ENCODE measurements around the gene ARHGAP1. TPM values are rescaled to one million over a fixed set of nuclear protein-coding genes. Genes with fewer than 3 reads are reported as not detected.

The ARHGAP1 gene
- total RNA-seq, 2 experiments from 2014 or later, result 33.7 to 36.3 TPM

GRCh38 chr11:46663277-46663940 lies 37.0 kb downstream of the ARHGAP1 start:
- ATAC-seq (ENCODE audit: poor library complexity) (no peak), DNase-seq (no peak)
- CTCF ChIA-PET, result interaction anchor here (0.7 kb wide), 1 partner anchor 821 kb away, joined by 3 read pairs; no protein-coding TSS in a partner anchor
- peaks cover 92% of the 10 kb centered on the region for H3K36me3 Mint-ChIP-seq (ENCODE audit: low read depth)
- TF ChIP-seq CTCF (IDR thresholded peaks at IDR 0.05), result no peak
- H3K27ac Mint-ChIP-seq, result no peak overlapping the region
- H3K27ac ChIP-seq (ENCODE audit: low read depth in 1 of 2, low read length in 2 of 2), result no peak overlapping the region
- H3K9me3 Mint-ChIP-seq, result no peaks in the 10 kb centered on the region
- peaks cover 84% of the 10 kb centered on the region for H3K36me3 ChIP-seq (ENCODE audit: insufficient read depth, low read length)
- POLR2A ChIA-PET, result interaction anchor here (0.6 kb wide), 1 partner anchor 41 kb away, joined by 3 read pairs; no protein-coding TSS in a partner anchor
- no peaks in the 10 kb centered on the region for H3K9me3 ChIP-seq (ENCODE audit: control insufficient read depth in 1 of 2, insufficient read depth in 1 of 2, low read length in 2 of 2)
- H3K4me3 Mint-ChIP-seq, result no peak overlapping the region
- H3K27me3 ChIP-seq (ENCODE audit: control insufficient read depth in 1 of 2, insufficient read depth in 2 of 2, low read length in 2 of 2), result no peaks in the 10 kb centered on the region
- H3K4me1 Mint-ChIP-seq (ENCODE audit: low read depth), result no peaks in the 10 kb centered on the region
- H3K27me3 Mint-ChIP-seq, result no peaks in the 10 kb centered on the region
- intact Hi-C loops (cut with DNase I, micrococcal nuclease), result no loop called here
- H3K4me3 ChIP-seq (ENCODE audit: low read length), result no peak overlapping the region
- no peaks in the 10 kb centered on the region for H3K4me1 ChIP-seq (ENCODE audit: insufficient read depth, low read length)

- no peak for ATAC-seq (ENCODE audit: poor library complexity)
- no peak overlapping the region for H3K4me3 Mint-ChIP-seq
- H3K27ac Mint-ChIP-seq, result no peak overlapping the region
- Histone ChIP-seq H3K4me3 (ENCODE audit: low read length) (no peak overlapping the region), H3K4me1 (ENCODE audit: insufficient read depth, low read length) (no peaks in the 10 kb centered on the region), H3K27me3 (ENCODE audit: control insufficient read depth in 1 of 2, insufficient read depth in 2 of 2, low read length in 2 of 2) (no peaks in the 10 kb centered on the region), H3K27ac (ENCODE audit: low read depth in 1 of 2, low read length in 2 of 2) (no peak overlapping the region), H3K9me3 (ENCODE audit: control insufficient read depth in 1 of 2, insufficient read depth in 1 of 2, low read length in 2 of 2) (no peaks in the 10 kb centered on the region), H3K36me3 (ENCODE audit: insufficient read depth, low read length) (peaks cover 84% of the 10 kb centered on the region)
- H3K4me1 Mint-ChIP-seq (ENCODE audit: low read depth), result no peaks in the 10 kb centered on the region
- CTCF ChIA-PET, result interaction anchor here (1.1 kb wide), 1 partner anchor 8 kb away, joined by 3 read pairs; no protein-coding TSS in a partner anchor
- no peaks in the 10 kb centered on the region for H3K9me3 Mint-ChIP-seq
- peaks cover 92% of the 10 kb centered on the region for H3K36me3 Mint-ChIP-seq (ENCODE audit: low read depth)
- POLR2A ChIA-PET, result no interaction called here
- no peaks in the 10 kb centered on the region for H3K27me3 Mint-ChIP-seq
- intact Hi-C loops (cut with DNase I, micrococcal nuclease), result no loop called here
- DNase-seq, result no peak
- TF ChIP-seq CTCF (IDR thresholded peaks at IDR 0.05), result no peak
Observed at GRCh38 chr11:46662366-46662765, 38.1 kb downstream of the ARHGAP1 start.

GRCh38 chr11:46661836-46662235 lies 38.6 kb downstream of the ARHGAP1 start:
- CTCF ChIA-PET, result interaction anchor here (1.1 kb wide), 1 partner anchor 9 kb away, joined by 3 read pairs; no protein-coding TSS in a partner anchor
- Mint-ChIP-seq H3K27ac (no peak overlapping the region), H3K9me3 (no peaks in the 10 kb centered on the region), H3K4me1 (ENCODE audit: low read depth) (no peaks in the 10 kb centered on the region), H3K36me3 (ENCODE audit: low read depth) (peaks cover 92% of the 10 kb centered on the region), H3K4me3 (no peak overlapping the region), H3K27me3 (no peaks in the 10 kb centered on the region)
- Histone ChIP-seq H3K4me3 (ENCODE audit: low read length) (no peak overlapping the region), H3K27ac (ENCODE audit: low read depth in 1 of 2, low read length in 2 of 2) (no peak overlapping the region), H3K4me1 (ENCODE audit: insufficient read depth, low read length) (no peaks in the 10 kb centered on the region), H3K36me3 (ENCODE audit: insufficient read depth, low read length) (peaks cover 84% of the 10 kb centered on the region), H3K27me3 (ENCODE audit: control insufficient read depth in 1 of 2, insufficient read depth in 2 of 2, low read length in 2 of 2) (no peaks in the 10 kb centered on the region), H3K9me3 (ENCODE audit: control insufficient read depth in 1 of 2, insufficient read depth in 1 of 2, low read length in 2 of 2) (no peaks in the 10 kb centered on the region)
- ATAC-seq (ENCODE audit: poor library complexity) (no peak), DNase-seq (no peak)
- intact Hi-C loops (cut with DNase I, micrococcal nuclease), result no loop called here
- POLR2A ChIA-PET, result no interaction called here
- TF ChIP-seq CTCF (IDR thresholded peaks at IDR 0.05), result no peak
